ENCODE data around the gene TDP1. TPM values are rescaled to one million over a fixed set of nuclear protein-coding genes. Genes with fewer than 3 reads are reported as not detected.
"Not testable (repeated sequence)": the region's sequence is repeated elsewhere in the genome, so short reads cannot be mapped to it uniquely, and the experiment has no call there.

The TDP1 gene
- total RNA-seq, 1 experiment from 2014 or later: 36.4 TPM

GRCh38 chr14:90026608-90027007 lies 70.9 kb downstream of the TDP1 start:
- not testable (repeated sequence) for H3K4me1 ChIP-seq (replicated peaks); DNase-seq (ENCODE audit: low read depth in 1 of 2, low spot score in 2 of 2); H3K27me3 ChIP-seq (replicated peaks); H3K9me3 ChIP-seq (replicated peaks); H3K27ac ChIP-seq; H3K4me3 ChIP-seq
- H3K36me3 ChIP-seq: peaks cover 53% of the 10 kb centered on the region

DNA sequence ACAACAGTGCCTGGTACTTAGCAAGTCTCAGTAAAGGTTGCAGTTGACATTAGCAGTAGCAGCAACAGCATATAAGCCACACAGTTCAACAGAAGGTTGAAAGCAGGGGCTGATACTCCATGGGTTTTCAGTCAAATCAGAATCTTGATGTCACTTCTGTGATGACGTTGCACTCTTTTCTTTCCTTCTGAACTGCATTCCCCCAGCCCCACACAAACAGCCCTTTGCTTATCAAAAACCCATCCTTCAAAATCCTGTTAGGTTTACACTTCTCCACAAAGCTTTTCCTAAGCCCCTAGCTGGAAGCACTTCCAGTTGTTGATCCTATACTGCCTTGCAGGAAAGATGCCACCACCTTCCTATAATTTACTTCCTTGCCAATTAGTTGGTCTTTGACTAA lies 72.1 kb downstream of the TDP1 start:
- no peak for DNase-seq (ENCODE audit: low read depth in 1 of 2, low spot score in 2 of 2)
- no peak overlapping the region for H3K4me3 ChIP-seq
- no peaks in the 10 kb centered on the region for H3K27me3 ChIP-seq (replicated peaks)
- no peaks in the 10 kb centered on the region for H3K4me1 ChIP-seq (replicated peaks)
- peaks cover 53% of the 10 kb centered on the region for H3K36me3 ChIP-seq
- no peak overlapping the region for H3K27ac ChIP-seq
- H3K9me3 ChIP-seq (replicated peaks): no peaks in the 10 kb centered on the region

GRCh38 chr14:90034156-90034555 lies 78.4 kb downstream of the TDP1 start:
- H3K27ac ChIP-seq: no peak overlapping the region
- H3K4me3 ChIP-seq: no peak overlapping the region
- H3K4me1 ChIP-seq (replicated peaks): no peaks in the 10 kb centered on the region
- no peaks in the 10 kb centered on the region for H3K9me3 ChIP-seq (replicated peaks)
- H3K36me3 ChIP-seq: peaks cover 55% of the 10 kb centered on the region
- DNase-seq (ENCODE audit: low read depth in 1 of 2, low spot score in 2 of 2): no peak
- no peaks in the 10 kb centered on the region for H3K27me3 ChIP-seq (replicated peaks)

DNA sequence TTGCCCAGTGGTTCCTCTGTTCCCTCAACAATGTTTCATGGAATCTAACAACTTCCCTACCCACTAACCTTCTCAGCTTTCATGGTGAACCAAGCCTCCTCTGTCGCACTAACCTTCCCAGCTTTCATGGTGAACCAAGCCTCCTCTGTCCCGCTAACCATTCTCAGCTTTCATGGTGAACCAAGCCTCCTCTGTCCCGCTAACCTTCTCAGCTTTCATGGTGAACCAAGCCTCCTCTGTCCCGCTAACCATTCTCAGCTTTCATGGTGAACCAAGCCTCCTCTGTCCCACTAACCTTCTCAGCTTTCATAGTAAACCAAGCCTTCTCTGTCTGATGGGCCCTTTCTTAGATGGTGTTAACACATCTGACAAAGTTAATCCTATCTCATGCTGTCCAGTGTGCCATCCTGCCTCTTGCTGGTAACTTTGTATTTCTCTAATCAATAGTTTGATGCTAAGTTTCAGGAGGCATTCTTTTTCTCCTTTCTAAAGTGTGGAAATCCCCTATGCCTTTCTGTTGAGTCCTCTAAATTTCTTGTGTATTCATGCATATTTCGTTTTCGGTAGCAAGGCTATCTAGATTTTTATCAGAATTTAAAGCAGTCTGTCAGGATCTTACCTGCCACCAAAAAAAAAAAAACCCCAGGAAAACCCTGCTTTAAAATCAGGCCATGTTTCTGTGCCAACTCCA lies 79.3 kb downstream of the TDP1 start:
- Histone ChIP-seq H3K4me1 (replicated peaks) (no peaks in the 10 kb centered on the region), H3K36me3 (peaks cover 55% of the 10 kb centered on the region), H3K27me3 (replicated peaks) (no peaks in the 10 kb centered on the region), H3K4me3 (no peak overlapping the region), H3K9me3 (replicated peaks) (no peaks in the 10 kb centered on the region), H3K27ac (no peak overlapping the region)
- DNase-seq (ENCODE audit: low read depth in 1 of 2, low spot score in 2 of 2): no peak

DNA sequence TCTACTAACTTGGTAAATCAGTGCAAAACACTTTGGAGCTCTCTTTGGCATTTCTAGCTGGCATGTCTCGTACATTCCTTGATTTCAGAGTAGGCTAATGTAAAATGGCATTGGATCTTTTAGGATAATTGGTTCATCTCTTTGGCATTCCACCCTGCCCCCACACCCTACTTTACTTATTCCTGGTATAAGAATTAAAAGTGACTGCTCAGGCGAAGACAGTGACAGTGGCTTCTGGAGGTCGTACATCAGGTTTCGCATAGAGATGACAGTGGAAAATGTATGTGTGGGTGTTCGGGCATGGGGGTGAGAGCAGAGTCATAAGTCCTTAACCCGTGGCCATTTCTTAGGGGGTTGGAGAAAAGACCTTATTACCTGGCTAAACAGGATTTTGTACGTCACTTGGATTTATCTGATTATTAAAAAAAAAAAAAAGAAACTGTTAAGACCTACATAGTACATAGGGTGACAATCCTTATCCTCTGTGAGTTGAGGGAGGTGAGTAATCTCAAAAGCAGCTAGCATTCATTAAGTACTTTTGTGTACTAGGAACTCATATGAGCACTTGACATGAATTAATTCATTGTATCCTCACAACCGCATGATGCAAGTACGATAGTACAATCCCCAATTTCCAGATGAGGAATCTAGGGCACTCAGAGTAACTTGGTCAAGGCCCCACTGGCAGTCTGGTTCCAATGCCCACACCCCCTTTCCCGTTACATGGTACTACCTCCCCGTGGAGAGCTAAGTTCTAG lies 83.7 kb downstream of the TDP1 start:
- DNase-seq (ENCODE audit: low read depth in 1 of 2, low spot score in 2 of 2): no peak
- H3K4me1 ChIP-seq (replicated peaks): no peaks in the 10 kb centered on the region
- H3K27me3 ChIP-seq (replicated peaks): no peaks in the 10 kb centered on the region
- peaks cover 45% of the 10 kb centered on the region for H3K36me3 ChIP-seq
- no peak overlapping the region for H3K4me3 ChIP-seq
- H3K27ac ChIP-seq: no peak overlapping the region
- no peaks in the 10 kb centered on the region for H3K9me3 ChIP-seq (replicated peaks)

DNA sequence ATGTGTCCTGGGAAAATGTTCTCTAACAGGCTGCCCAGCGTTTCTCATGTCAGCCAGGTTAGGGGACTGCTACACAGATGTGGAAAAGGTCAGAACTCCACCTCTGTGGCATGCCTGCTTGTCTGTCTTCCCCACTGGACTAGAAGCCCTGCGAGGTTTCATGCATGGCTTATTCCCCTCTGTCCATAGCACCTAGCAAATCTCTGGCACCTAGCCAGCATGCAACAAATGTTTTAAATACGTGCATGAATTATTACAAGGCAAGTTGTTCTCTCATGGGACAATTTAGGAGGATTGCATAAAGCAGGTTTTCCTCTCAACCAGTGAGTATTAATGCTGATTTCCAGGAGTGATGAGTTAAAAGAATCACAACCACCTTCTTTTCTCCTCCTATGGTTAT lies 84.7 kb downstream of the TDP1 start:
- Histone ChIP-seq H3K27me3 (replicated peaks) (no peaks in the 10 kb centered on the region), H3K4me3 (no peak overlapping the region)
- no peak for DNase-seq (ENCODE audit: low read depth in 1 of 2, low spot score in 2 of 2)

DNA sequence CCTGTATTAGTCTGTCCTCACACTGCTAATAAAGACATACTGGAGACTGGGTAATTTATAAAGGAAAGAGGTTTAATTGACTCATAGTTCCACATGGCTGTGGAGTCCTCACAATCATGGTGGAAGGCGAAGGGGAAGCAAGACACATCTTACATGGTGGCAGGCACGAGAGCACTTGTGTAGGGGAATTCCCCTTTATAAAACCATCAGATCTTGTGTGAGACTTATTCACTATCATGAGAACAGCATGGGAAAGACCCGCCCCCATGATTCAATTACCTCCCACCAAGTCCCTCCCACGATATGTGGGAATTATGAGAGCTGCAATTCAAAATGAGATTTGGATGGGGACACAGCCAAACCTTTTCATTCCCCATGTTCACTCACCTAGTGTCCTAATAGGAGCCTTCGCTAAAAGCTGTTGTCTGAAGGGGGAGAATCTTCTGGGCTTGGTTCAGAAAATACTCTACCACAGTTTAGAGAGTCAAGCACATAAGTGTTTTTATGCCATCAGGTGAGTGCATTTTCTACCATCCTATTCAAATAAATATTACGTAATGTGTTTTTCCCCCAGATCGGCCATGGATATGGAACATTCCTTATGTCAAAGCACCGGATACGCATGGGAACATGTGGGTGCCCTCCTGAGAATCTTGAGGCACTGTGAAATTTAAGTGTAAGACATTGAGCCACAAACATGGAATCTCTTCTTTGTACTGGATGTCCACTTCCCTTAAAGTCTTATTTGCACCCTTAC lies 86.9 kb downstream of the TDP1 start:
- H3K27me3 ChIP-seq (replicated peaks): no peaks in the 10 kb centered on the region
- DNase-seq (ENCODE audit: low read depth in 1 of 2, low spot score in 2 of 2): no peak
- no peak overlapping the region for H3K4me3 ChIP-seq
- no peaks in the 10 kb centered on the region for H3K9me3 ChIP-seq (replicated peaks)
- peaks cover 32% of the 10 kb centered on the region for H3K36me3 ChIP-seq
- H3K27ac ChIP-seq: no peak overlapping the region
- no peaks in the 10 kb centered on the region for H3K4me1 ChIP-seq (replicated peaks)

More for the DNA sequence above, 84.7 kb downstream of the TDP1 start:
- H3K36me3 ChIP-seq: peaks cover 44% of the 10 kb centered on the region
- H3K4me1 ChIP-seq (replicated peaks): no peaks in the 10 kb centered on the region
- no peaks in the 10 kb centered on the region for H3K9me3 ChIP-seq (replicated peaks)
- H3K27ac ChIP-seq: no peak overlapping the region

DNA sequence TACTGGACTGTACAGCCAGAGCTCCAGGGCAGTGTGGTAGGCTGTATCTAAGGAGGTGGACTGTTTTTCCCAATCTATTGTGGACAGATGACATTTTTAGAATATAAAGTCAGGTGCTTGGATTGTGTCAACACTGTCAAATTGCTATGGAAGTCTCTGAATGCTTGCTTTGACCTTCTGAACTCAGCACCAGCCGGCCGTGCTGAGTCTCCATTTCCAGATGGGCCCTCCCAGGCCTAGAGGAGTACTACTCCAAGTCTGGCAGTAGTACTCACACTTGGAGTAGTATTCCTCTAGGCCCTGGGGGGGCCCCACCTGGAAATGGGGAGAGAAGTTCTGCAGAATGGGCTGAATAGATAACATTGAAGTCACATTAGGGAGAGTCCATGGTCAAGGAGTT lies 89.9 kb downstream of the TDP1 start:
- H3K36me3 ChIP-seq: peaks cover 20% of the 10 kb centered on the region
- no peak overlapping the region for H3K27ac ChIP-seq
- H3K27me3 ChIP-seq (replicated peaks): no peaks in the 10 kb centered on the region
- no peaks in the 10 kb centered on the region for H3K9me3 ChIP-seq (replicated peaks)
- H3K4me1 ChIP-seq (replicated peaks): no peaks in the 10 kb centered on the region
- DNase-seq (ENCODE audit: low read depth in 1 of 2, low spot score in 2 of 2): no peak
- no peak overlapping the region for H3K4me3 ChIP-seq

DNA sequence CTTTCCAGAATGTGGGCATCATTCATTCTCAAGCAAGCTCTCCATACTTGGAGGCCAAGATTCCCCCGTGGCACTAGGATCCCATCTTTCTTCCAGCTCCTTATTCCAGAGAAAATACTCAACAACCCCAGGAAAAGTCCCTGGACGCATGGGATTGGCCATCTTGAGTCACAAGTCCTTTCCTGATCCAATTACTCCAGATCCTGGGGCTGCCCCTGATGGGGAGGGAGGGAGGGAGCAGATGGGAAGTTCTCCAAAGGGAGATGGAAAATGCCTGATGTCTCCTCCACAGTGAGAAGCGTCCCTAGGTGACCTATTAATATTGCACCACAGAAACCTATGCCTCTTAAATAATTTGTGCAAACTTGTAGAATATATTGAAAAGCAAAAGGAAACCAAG lies 93.7 kb downstream of the TDP1 start:
- H3K27ac ChIP-seq: no peak overlapping the region
- no peaks in the 10 kb centered on the region for H3K9me3 ChIP-seq (replicated peaks)
- DNase-seq (ENCODE audit: low read depth in 1 of 2, low spot score in 2 of 2): no peak
- H3K4me1 ChIP-seq (replicated peaks): peaks cover 6% of the 10 kb centered on the region; the same call in 1 of the 2 replicates
- no peaks in the 10 kb centered on the region for H3K27me3 ChIP-seq (replicated peaks)
- H3K36me3 ChIP-seq: no peaks in the 10 kb centered on the region
- no peak overlapping the region for H3K4me3 ChIP-seq

DNA sequence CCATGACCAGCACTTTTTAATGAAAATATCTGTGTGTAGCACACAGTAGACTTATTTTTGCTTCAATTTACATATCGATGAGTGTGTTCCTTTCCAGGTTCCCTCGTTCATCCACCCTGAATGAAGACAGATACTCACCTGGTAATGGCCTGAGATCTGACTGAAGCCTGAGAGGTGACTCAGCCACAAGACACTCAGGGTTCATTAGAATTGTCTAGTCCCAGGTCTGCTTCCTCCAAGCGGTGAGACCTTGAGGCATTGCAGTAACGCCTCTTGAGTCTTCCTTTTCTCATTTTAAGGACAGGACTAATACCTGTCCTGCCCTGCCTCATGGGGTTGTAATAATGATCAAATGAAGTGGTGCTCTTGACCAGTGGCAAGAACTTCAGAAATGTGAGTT lies 94.5 kb downstream of the TDP1 start:
- no peak for DNase-seq (ENCODE audit: low read depth in 1 of 2, low spot score in 2 of 2)
- Histone ChIP-seq H3K4me3 (no peak overlapping the region), H3K27ac (no peak overlapping the region), H3K9me3 (replicated peaks) (no peaks in the 10 kb centered on the region), H3K4me1 (replicated peaks) (peaks cover 6% of the 10 kb centered on the region; the same call in 1 of the 2 replicates), H3K36me3 (no peaks in the 10 kb centered on the region), H3K27me3 (replicated peaks) (no peaks in the 10 kb centered on the region)

DNA sequence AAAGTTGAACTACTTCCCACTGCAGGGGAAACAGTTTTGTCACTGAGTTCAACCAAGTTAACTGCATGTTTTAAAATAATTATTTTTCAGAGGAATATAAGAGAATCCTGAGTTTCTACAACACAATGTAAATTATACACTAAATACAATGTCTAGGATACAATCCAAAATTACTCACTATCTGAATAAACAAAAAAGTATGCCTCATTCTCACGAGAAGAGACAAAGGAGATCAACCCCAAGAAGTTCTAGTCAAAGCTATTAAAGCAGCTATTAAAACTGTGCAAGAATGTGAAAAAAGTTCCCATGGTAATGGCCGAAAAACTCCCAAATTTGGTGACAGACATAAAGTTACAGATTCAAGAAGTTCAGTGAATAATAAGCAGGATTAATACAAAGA lies 97.3 kb downstream of the TDP1 start:
- Histone ChIP-seq H3K4me1 (replicated peaks) (peaks cover 6% of the 10 kb centered on the region; the same call in 1 of the 2 replicates), H3K4me3 (no peak overlapping the region), H3K36me3 (no peaks in the 10 kb centered on the region), H3K27ac (no peak overlapping the region), H3K27me3 (replicated peaks) (peaks cover 11% of the 10 kb centered on the region), H3K9me3 (replicated peaks) (no peaks in the 10 kb centered on the region)
- peak in 1 of 2 experiments; percentile 7 for DNase-seq (ENCODE audit: low read depth in 1 of 2, low spot score in 2 of 2)

GRCh38 chr14:90054803-90055202 lies 99.1 kb downstream of the TDP1 start:
- H3K27me3 ChIP-seq (replicated peaks): peaks cover 29% of the 10 kb centered on the region
- H3K4me1 ChIP-seq (replicated peaks): peaks cover 6% of the 10 kb centered on the region; the same call in 1 of the 2 replicates
- no peak overlapping the region for H3K27ac ChIP-seq
- no peak for DNase-seq (ENCODE audit: low read depth in 1 of 2, low spot score in 2 of 2)
- no peak overlapping the region for H3K4me3 ChIP-seq
- no peaks in the 10 kb centered on the region for H3K9me3 ChIP-seq (replicated peaks)
- no peaks in the 10 kb centered on the region for H3K36me3 ChIP-seq

DNA sequence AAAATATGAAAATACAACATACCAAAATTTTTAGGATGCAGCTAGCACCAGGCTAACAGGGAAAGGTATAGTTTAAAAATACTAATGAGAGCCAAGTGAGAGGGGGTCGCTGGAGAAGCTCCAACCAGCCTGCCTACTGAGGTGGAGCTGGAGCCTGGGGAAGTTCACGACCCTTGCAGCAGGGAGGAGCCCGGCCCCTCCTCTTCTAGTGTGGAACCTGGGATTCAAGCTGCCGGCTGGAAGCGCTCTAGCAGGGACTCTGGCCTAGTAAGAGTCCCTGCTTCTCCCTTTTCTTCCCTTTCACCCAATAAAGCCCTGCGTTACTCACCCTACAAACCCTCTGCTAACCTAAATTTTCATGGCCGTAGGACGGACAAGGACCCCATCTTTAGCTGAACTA lies 101.1 kb downstream of the TDP1 start:
- no peak for DNase-seq (ENCODE audit: low read depth in 1 of 2, low spot score in 2 of 2)
- Histone ChIP-seq H3K27me3 (replicated peaks) (peaks cover 47% of the 10 kb centered on the region), H3K27ac (no peak overlapping the region), H3K9me3 (replicated peaks) (no peaks in the 10 kb centered on the region), H3K4me1 (replicated peaks) (peaks cover 21% of the 10 kb centered on the region), H3K4me3 (no peak overlapping the region), H3K36me3 (no peaks in the 10 kb centered on the region)
